HG02610 (cell line): ENCODE results near the gene CEP76.
A peak's percentile ranks its signal among the peaks of the same experiment; 100 is the strongest.

Experiments
- ATAC-seq: cut with Tn5 transposase; IDR thresholded peaks from one replicate; pipeline ENCODE4 v1.9.1; 2021; ENCODE audit warnings: mild to moderate bottlenecking, moderate library complexity; ENCODE audit not compliant: unreplicated experiment

CEP76 gene

DNA sequence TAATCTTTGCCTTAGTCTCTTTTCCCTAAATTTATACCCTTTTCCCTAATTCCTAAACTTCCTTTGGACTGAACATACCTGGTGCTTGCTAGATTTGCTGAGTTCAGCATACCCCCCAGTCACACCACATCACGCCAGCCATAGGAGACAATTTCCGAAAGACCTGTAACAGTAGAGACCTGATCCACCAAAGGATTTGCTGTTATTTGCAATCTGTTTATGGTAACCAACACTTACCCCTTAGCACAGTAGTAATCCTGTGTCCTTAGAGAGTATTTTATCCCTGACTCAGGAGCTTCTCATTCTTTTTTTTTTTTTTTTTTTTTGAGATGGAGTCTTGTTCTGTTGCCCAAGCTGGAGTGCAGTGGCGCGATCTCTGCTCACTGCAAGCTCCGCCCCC is 8.9 kb upstream of the CEP76 start:
- ATAC-seq: no peak

DNA sequence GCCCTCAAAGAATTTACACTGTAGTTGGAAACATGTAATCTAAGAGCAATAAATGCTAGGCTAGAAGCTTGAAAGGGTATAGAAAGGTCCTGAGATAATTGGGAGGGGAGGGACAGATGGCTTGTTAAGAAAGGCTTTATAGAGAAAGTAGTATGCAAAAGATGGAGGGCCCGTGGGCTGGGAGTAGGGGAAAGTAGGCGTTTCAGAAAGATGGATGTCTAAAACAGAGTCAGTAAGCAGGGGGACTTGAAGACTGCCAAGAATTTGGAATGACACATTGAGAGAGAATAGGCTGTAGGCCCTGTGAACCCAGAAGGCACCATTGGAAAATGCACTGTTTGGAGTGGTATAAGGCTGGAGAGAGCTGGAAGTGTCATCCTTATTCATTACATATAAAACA is 1.1 kb upstream of the CEP76 start:
- ATAC-seq: no peak

DNA sequence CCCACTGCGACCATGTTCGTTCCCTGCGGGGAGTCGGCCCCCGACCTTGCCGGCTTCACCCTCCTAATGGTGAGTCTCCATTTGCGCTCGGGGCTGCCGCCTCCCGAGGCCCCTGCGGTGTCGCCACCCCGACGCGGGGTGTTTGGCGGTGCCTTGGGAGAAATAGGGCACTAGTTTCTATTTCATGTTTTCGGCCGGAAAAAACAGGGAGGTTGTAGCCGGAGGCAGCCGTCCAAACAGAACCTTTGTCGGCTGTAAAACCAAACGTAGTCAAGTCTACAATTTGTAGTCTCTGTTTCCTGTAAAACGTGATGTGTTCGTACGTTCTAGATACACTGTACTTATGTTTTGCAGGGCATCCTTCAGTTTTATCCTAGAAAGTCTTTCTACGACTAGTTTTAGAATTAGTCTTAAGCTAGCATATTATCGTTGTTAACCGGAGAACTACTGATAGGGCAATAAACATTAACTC is 609 bp upstream of the CEP76 start:
- ATAC-seq: no peak

DNA sequence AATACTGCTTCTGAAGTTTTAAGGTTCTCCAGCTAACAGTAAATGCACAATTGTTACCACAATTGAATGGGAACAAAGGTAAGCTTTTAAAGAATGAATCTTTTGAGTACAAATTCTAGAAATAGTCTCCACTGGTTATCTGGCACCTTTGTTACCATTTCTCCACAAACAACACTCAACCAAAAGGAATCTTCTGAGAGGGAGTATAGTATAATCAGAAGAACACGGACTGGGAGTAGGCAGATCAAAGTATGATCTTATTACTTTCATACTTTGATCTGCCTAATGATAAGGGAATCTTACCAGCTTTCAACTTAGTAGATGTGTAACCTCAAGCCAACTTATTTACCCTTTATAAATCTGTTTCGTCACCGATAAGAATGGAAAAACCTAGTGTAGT is 1.4 kb downstream of the CEP76 start:
- ATAC-seq: no peak

DNA sequence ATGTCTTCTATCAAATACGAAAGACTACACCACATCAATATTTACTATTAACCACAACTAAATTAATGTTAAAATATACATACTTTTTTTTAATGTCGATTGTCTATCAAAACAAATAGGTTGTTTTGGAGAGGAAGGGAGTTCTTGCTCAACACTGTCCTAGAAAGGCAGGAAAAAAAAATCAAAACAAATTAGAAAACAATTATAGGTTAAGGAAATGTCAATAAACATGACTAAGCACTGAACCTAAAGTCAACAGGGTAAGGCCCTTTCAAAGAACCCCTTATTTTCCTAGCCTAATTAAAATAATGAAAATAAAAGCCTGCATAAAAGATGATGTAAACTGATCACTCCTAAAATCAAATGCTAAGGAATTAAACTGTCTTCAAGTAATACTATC is 2.8 kb downstream of the CEP76 start:
- no peak for ATAC-seq

DNA sequence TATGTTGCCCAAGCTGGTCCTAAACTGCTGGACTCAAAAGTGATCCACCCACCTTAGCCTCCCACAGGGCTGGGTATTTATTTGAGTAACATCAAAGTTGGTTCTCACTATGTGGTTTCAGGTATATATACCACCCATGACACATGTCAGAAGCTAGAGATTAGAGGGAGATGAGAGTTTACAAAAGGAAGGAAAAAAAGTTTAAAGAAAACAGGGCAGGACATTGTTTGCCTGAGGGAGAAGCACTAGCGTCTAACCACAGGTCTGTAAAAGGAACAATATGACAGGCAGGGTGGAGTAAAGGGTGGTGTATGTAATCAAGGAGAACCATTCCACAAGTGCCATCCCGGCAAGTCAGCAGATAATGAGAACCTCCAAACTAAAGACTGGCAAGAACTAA is 8.5 kb downstream of the CEP76 start:
- peak; percentile 75 for ATAC-seq

DNA sequence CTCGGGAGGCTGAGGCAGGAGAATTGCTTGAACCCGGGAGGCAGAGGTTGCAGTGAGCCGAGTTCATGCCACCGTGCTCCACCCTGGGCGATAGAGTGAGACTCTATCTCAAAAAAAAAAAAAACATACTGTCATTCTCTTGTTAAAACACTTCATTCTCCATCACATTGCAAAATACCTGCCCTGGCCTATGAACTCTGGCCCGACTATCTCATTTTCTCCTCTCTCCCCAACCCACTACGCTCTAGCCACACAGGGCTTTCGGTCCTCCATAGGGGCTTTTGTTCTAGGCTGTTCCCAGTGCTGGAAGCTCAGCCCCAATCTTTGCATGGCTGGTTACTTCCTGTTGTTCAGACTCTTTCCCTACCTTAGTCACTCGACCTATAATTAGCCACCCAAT is 10.3 kb downstream of the CEP76 start:
- no peak for ATAC-seq

DNA sequence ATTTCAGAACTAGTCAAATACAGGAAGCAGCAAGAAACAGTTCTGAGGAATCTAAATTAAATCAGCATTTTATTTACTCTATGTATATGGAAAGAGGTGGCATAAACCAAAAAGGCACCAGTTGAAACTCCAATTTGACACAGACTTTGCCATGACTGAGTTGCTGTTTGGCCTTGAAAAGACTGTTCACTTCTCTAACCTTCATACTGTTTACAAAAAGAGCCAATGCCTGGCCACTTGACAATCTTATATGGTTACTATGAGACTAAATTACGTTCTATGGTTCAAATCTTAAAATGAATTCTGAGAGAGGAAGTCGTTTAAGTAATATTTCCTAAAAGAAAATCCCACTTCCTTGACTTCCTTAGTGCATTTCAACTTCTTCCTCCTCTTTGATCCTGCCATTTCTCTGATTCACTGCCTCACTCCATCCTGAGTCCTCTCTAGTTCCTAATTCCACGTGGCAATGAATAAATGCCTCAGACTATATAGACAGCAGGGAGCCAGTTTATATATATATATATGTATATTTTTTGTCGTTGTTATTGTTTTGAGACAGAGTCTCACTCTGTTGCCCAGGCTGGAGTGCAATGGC is 13.2 kb downstream of the CEP76 start:
- ATAC-seq: no peak

DNA sequence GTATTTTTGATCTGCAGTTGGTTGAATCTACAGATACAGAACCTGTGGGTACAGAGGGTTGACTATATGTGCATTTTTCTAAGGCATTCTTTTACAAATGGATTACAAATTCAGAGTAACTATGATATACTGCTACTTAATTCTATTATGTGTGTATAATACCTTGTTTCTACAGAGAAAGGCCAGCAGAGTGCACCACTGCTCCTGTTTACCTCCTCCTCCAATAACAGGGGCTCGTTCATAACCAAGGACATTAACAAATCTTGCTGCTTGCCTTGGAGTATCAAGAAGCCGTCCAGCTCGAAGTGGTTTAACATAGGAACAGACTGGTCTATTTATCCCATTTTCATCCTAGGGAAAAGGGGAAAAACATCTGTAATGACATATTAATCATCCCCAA is 16.4 kb downstream of the CEP76 start:
- no peak for ATAC-seq

DNA sequence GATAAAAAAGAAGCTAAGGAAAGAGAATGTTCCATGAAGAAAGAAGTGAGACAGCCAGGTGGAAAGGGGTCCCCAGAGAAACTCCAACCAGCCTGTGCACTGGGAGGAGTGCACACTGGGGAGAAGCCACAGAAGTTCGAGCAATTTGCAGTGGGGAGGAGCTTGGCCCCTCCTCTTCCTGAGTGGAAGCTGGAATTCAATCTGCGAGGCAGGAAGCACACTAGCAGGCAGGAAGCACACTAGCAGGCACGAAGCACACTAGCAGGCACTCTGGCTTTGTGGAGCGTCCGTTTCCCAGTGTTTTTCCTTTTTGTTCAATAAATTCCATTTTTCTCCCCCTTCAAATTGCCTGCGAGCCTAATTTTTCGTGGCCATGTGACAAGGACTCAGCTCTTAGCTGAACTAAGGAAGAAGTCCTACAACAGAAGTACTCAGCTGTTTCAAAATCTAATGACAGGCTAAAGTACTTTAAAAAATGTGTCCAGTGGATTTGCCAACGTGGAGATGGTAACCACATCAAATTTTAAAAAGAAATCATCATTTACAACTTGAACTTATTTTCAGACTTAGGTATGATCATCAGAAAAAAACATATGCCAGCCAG is 23.2 kb downstream of the CEP76 start:
- ATAC-seq: no peak

DNA sequence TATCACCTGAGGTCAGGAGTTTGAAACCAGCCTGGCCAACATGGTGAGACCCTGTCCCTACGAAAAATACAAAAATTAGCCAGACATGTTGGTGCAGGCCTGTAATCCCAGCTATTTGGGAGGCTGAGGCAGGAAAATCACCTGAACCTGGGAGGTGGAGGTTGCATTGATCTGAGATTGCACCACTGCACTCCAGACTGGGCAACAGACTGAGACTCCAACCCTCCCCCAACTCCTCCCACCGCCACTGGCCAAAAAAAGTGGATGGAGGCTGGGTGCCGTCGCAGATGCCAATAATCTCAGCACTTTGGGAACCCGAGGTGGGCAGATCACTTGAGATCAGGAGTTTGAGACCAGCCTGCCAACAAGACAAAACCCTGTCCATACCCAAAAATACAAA is 34.5 kb downstream of the CEP76 start:
- no peak for ATAC-seq

DNA sequence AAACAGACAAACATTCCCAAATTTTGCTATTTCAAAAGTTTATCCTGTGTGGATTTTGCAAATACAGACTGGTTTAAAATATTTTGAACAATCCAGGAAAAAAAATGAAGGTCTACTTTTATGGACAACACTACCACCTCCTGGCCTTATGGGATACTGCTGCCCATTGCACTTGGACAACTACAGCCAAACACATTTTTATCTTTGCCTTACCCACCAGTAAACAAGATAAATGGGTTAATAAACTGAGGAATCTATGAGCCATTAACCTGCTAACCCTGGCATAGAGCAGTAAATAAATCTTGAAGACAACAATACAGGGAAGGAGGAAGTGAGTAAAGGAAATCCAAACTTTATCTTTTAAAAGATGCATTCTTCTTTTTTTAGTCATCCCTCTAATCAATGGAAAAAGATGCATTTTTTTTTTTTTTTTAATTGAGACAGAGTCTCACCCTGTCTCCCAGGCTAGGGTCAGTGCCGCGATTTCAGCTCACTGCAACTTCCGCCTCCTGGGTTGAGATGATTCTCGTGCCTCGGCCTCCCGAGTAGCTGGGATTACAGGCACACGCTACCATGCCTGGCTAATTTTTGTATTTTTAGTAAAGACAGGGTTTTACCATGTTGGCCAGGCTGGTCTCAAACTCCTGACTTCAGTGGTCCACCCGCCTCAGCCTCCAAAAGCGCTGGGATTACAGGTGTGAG is 42.5 kb downstream of the CEP76 start:
- ATAC-seq: no peak

DNA sequence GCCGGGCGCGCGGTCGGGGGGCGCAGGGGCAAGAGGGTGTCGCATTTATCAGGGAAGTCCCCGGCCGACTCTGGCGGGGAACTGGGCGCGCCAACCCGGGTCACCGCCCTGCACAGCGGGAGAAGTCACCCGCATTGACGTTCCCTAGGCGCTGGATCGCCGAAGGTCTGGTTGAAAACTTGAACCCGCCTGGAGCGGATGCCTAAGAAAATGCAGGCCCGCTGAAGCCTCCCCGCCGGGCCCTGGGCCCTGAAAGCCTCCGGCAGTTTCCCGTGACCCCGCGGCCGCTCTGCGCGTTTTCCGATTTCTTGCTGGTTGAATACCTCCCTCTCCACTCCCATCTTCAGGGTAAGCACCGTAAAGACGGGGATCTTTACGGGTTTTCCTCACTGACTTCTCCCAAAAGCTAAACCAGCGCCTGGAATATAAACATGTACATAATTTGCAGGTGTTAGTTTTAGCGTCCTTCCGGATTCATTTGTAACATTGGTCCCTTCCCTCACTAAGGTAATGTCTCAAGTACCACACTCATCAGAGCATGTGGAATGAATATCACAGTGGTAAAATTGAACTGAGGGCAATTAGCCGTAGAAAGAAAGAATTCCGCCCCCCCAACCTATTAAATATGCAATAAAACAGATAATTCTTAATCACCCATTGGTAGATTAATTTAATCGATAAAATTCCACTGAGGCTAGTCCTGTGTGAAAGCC is 43.9 kb downstream of the CEP76 start:
- no peak for ATAC-seq

DNA sequence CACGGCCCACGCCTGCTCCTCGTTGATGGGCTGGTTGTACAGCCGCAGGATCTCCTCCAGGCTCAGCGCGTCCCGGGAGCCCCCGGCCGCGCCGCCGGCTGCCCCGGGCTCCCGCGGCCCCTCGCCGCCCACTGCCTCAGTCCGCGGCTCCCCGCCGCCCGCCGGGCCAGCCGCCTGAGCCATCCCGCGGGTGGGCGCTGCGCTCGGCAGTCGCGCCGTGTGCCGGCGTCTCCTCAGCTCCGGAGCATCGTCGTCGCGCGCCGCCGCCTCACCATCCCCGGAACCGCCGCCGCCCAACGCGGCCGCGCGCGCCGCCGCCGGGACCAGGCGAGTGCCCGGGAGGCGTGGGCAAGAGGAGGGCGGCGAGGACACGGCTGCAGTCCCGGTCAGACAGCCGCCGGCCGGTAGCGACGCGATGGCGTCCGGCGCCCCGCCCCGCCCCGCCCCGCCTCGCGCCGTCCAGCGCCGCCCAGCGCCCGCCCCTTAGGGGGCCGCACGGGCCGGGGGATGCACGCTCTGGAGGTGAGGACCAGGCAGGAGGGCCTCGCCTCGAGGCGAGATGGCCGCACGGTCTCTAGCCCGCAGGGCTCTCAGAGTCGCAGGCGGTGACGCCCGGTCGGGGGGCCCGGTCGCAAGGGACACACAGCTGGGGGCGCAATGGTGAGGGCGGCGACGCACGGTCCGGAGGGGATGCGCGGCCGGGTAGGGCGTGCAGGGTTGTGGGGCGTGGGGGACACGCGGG is 44.7 kb downstream of the CEP76 start, which contains the start of gene SPIRE1:
SPIRE1 (minus strand) TSS at position 424 of the 742 bp plus-strand sequence; CDS start at position 183, 241 bp downstream.
- ATAC-seq: peak; percentile 77

DNA sequence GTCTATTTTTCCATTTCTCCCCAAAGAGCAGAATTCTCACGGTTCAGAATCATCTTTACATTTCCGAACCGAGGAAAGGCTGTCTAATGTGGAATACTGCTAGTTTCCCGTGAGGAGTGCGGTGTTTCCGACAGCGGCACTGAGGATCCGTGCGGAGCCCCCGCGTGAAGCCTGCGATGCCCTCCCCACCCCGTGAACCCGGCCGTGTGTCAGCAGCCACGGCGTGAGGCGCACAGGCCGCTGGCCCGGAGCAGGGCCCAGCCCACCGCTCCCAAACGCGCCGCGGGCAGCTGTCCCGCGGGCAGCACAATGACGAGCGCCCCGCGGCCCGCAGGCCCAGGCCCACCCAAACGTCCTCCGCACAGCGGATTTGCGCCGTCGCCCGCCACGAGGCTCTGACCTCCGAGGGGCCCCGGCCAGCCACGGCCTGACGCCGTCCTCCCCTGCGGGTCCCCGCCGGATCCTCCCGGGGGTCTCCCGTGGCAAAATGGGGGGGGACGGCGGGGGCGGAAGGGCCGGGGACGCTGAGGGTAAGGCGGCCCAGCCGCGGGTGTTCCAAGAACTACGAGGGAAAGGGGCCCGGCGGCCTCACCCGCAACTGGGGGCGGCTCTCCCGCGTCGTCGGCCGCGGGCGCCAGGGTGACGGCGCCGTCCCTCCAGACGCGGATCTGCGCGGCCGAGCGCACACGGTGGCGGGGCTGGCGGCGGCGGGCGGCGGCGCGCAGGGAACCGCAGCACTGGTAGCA is 45.4 kb downstream of the CEP76 start:
- ATAC-seq: peak; percentile 11

DNA sequence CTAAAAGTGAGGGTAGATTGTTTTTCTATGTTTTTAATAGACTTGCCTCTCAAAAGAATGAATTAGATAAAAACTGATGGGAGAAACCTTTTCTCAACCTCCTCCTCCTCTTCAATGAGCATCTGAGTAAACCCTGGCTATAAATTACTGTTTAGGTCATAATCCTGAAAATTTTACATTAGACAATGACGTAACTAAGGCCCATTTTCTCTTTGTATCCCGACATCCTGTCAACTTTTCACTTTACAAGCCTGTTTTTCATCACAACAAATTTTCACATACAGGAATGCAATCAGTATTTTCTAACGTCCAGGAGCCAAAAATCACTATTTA is 46.0 kb downstream of the CEP76 start:
- ATAC-seq: no peak

DNA sequence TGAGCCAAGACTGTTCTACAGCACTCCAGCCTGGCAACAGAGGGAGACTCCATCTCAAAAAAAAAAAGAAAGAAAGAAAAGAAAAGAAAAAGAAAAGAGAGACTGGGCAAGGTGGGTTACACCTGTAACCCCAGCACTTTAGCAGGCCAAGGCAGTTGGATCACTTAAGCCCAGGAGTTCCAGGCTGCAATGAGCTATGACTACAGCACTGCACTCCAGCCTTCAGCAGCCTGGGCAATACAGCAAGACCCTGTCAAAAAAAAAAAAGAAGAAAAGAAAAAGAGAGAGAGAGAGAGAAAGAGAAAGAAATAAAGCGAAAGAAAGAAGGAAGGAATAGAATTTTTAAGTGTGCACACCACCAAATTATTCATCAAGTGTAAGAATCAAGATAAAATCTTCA is 47.6 kb downstream of the CEP76 start:
- no peak for ATAC-seq

DNA sequence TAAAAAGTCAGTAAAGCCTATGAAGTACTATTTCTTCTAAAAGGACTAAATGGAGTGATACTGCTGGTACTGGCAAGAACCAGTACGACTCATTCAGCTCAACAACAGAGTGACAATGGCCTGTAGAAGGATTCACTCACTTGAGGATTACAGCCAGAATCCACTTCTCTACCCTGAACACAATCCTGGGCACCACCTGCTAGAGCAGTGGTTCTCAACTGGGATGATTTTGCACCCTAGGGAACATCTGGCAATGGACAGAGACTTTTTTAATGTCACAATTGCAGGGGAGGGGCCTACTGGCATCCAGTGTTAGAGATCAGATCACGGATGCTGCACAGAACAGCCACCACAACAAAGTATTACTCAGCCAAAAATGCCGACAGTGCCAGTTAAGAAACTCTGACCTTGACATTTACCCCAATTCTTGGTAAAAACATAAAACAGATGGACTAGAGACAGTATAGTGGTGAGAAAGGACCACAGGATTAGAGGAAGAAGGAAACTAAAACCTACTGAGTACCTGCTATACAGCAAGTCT is 49.6 kb downstream of the CEP76 start:
- ATAC-seq: no peak

DNA sequence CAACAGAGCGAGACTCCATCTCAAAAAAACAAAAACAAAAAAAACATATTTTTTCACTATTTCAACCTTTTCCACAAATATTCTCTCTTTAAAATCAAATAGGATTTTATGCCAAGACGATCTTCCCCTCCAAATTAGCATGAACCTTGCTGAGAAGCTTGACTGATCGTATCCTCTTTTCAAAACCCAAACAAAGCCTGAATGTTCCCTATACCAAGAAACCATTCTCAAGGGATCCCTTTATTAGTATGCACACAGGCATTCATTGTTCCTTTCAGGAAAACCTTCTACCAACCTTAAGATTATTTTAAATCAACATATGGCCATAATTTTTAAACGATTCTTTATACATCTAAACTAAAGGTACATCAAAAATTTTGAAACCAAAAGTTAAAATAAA is 50.9 kb downstream of the CEP76 start:
- no peak for ATAC-seq

DNA sequence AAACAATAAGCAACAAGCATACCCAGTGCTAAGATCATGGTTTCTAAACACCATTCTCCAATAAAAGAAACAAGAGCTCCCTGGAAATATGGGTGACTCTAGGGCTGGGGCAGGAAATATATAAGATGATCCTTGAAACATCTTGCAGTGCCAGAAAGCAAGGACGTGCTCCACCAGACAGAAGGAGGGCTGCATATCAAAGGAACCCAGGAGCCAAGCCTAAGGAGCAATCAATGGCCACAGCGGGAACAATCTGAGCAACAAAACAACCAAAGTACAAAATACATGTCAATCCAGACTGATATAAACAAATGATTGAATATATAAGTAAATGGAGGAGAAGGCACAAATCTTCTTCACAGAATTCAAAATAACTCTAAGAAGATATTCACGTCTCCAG is 54.8 kb downstream of the CEP76 start:
- ATAC-seq: no peak
